T-cell (primary cell): ENCODE measurements around the gene FNDC7. TPM values are rescaled to one million over a fixed set of nuclear protein-coding genes. Genes with fewer than 3 reads are reported as not detected.

ENCODE experiments used
- total RNA-seq, 35 experiments: library from RNA in 6 of 35; stranded (reverse) in 6 of 35; fragments of 120-200 nt in 1 of 35; gene quantifications; one replicate each; pipeline versions ENCODE4 v1.2.1 to v1.2.4 and lab custom pipeline; 2013 to 2026

Gene FNDC7
- total RNA-seq, 5 donors from 2014 or later (not counting 1 experiment from before 2014, with no cell fraction given), result 0.13 to 0.29 (median 0.25) TPM

Other genes starting within 250 kb of the FNDC7 start
- 10 to 100 TPM in 4 of 5 donors, 1 to 10 TPM in 1; 6.7 to 16.2 (median 14.4) TPM for gene EEIG2, start 152.8 kb upstream of the FNDC7 start, total RNA-seq
- 10 to 100 TPM; 11.0 to 20.2 (median 16.0) TPM for gene HENMT1, start 51.8 kb upstream of the FNDC7 start, total RNA-seq
- 100 to 1,000 TPM; 109 to 130 (median 110) TPM for gene PRPF38B, start 20.6 kb upstream of the FNDC7 start, total RNA-seq
- gene STXBP3, start 33.8 kb downstream of the FNDC7 start, total RNA-seq, result 10 to 100 TPM; 52.8 to 66.2 (median 59.9) TPM
- not detected for gene AKNAD1, start 144.2 kb downstream of the FNDC7 start, total RNA-seq
- gene GPSM2, start 164.1 kb downstream of the FNDC7 start, total RNA-seq, result 1 to 10 TPM; 1.6 to 2.4 (median 2.0) TPM